IPS DF 6.9 (cell line): ENCODE measurements around the gene MATR3.

Experiments used
- DNase-seq: peaks from one replicate; pipeline ENCODE4 v3.0.0-alpha.2; 2013; ENCODE audit warnings: low read depth, low spot score
- H3K27ac ChIP-seq: one replicate; pipeline ENCODE4 v1.5.1; 2013; ENCODE audit warnings: low read length, control low read depth
- H3K27me3 ChIP-seq: 2 replicates; pipeline ENCODE4 v1.6.1; 2013; ENCODE audit warnings: mild to moderate bottlenecking, low read length; ENCODE audit not compliant: control insufficient read depth, insufficient read depth
- H3K36me3 ChIP-seq: 2 replicates; pipeline ENCODE4 v1.6.1; 2013; ENCODE audit warnings: low read length; ENCODE audit not compliant: control insufficient read depth, insufficient read depth
- H3K4me1 ChIP-seq: 2 replicates; pipeline ENCODE4 v1.6.1; 2013; ENCODE audit warnings: low read length; ENCODE audit not compliant: control insufficient read depth, insufficient read depth
- H3K4me3 ChIP-seq: 2 replicates; pipeline ENCODE4 v1.5.1; 2013; ENCODE audit warnings: mild to moderate bottlenecking, low read length
- H3K9me3 ChIP-seq: 2 replicates; pipeline ENCODE4 v1.6.1; 2013; ENCODE audit warnings: low read length, inconsistent platforms; ENCODE audit not compliant: control insufficient read depth, insufficient read depth
- WGBS: extraction: QIAGEN DNeasy Blood & Tissue Kit; methylation state at CpG from one replicate; pipeline ENCODE4 v1.1.7; 2013; ENCODE audit warnings: mixed read lengths, missing lambda C conversion rate; ENCODE audit not compliant: insufficient read length, insufficient coverage; 5-methylcytosine and 5-hydroxymethylcytosine counted together

MATR3 gene

GRCh38 chr5:139293507-139294373 lies at the start of gene MATR3:
TSS of gene MATR3 (plus strand) at chr5:139293740. CDS start at chr5:139307416, 13,676 bp downstream.
- Histone ChIP-seq H3K36me3 (0 out of 2 replicates have a peak, but pooled peaks cover 3% of the 10 kb centered on the region), H3K9me3 (no peaks in the 10 kb centered on the region), H3K4me3 (peak within 1 kb of the TSS; percentile 91), H3K27ac (no peak within 1 kb of the TSS), H3K4me1 (no peaks in the 10 kb centered on the region; the same call in 1 of the 2 replicates), H3K27me3 (no peaks in the 10 kb centered on the region)
- WGBS = no CpG with 5 or more reads among the region's 88 CpGs
- DNase-seq = peak; percentile 91

- Histone ChIP-seq H3K27ac (no peak overlapping the region), H3K36me3 (no peaks in the 10 kb centered on the region), H3K4me3 (no peak overlapping the region)
Measured at GRCh38 chr5:139245637-139246339, 47.8 kb upstream of the MATR3 start.

GRCh38 chr5:139246394-139246793 lies 47.1 kb upstream of the MATR3 start:
- Histone ChIP-seq H3K27ac (no peak overlapping the region), H3K27me3 (no peaks in the 10 kb centered on the region), H3K9me3 (no peaks in the 10 kb centered on the region), H3K4me3 (no peak overlapping the region), H3K4me1 (no peaks in the 10 kb centered on the region; the same call in 1 of the 2 replicates), H3K36me3 (no peaks in the 10 kb centered on the region)
- WGBS = no CpG with 5 or more reads among the region's 4 CpGs
- DNase-seq = no peak

More at GRCh38 chr5:139245637-139246339, 47.8 kb upstream of the MATR3 start:
- Histone ChIP-seq H3K9me3 (no peaks in the 10 kb centered on the region), H3K4me1 (no peaks in the 10 kb centered on the region), H3K27me3 (no peaks in the 10 kb centered on the region)
- DNase-seq = no peak

- H3K9me3 ChIP-seq = no peaks in the 10 kb centered on the region
- DNase-seq = no peak
- no CpG with 5 or more reads among the region's 3 CpGs for WGBS
- no peak overlapping the region for H3K4me3 ChIP-seq
- H3K4me1 ChIP-seq = no peaks in the 10 kb centered on the region; the same call in 1 of the 2 replicates
- H3K27ac ChIP-seq = no peak overlapping the region
- H3K36me3 ChIP-seq = no peaks in the 10 kb centered on the region
- H3K27me3 ChIP-seq = no peaks in the 10 kb centered on the region
Measured at GRCh38 chr5:139248826-139249453, 44.6 kb upstream of the MATR3 start.

GRCh38 chr5:139251281-139251687 lies 42.3 kb upstream of the MATR3 start:
- Histone ChIP-seq H3K9me3 (no peaks in the 10 kb centered on the region), H3K4me1 (no peaks in the 10 kb centered on the region; the same call in 1 of the 2 replicates), H3K27me3 (no peaks in the 10 kb centered on the region), H3K4me3 (no peak overlapping the region), H3K27ac (no peak overlapping the region), H3K36me3 (no peaks in the 10 kb centered on the region)
- no CpG with 5 or more reads among the region's 3 CpGs for WGBS
- DNase-seq = no peak

GRCh38 chr5:139251695-139252288 lies 41.7 kb upstream of the MATR3 start:
- H3K4me1 ChIP-seq = no peaks in the 10 kb centered on the region; the same call in 1 of the 2 replicates
- H3K27me3 ChIP-seq = no peaks in the 10 kb centered on the region
- WGBS = no CpG with 5 or more reads among the region's 4 CpGs
- H3K27ac ChIP-seq = no peak overlapping the region
- DNase-seq = no peak
- H3K36me3 ChIP-seq = no peaks in the 10 kb centered on the region
- H3K4me3 ChIP-seq = no peak overlapping the region
- H3K9me3 ChIP-seq = no peaks in the 10 kb centered on the region

GRCh38 chr5:139253115-139253514 lies 40.4 kb upstream of the MATR3 start:
- no peak overlapping the region for H3K27ac ChIP-seq
- DNase-seq = no peak
- no peaks in the 10 kb centered on the region for H3K36me3 ChIP-seq
- H3K27me3 ChIP-seq = no peaks in the 10 kb centered on the region
- H3K9me3 ChIP-seq = no peaks in the 10 kb centered on the region
- WGBS = 100% methylated on average over 1 of the region's 3 CpGs
- no peaks in the 10 kb centered on the region; the same call in 1 of the 2 replicates for H3K4me1 ChIP-seq
- no peak overlapping the region for H3K4me3 ChIP-seq

- Histone ChIP-seq H3K4me3 (no peak overlapping the region), H3K27me3 (no peaks in the 10 kb centered on the region), H3K36me3 (no peaks in the 10 kb centered on the region), H3K9me3 (no peaks in the 10 kb centered on the region), H3K27ac (no peak overlapping the region), H3K4me1 (no peaks in the 10 kb centered on the region)
- no CpG with 5 or more reads among the region's 5 CpGs for WGBS
- no peak for DNase-seq
Measured at GRCh38 chr5:139256820-139257219, 36.7 kb upstream of the MATR3 start.

GRCh38 chr5:139262059-139262741 lies 31.3 kb upstream of the MATR3 start:
- no peak for DNase-seq
- H3K9me3 ChIP-seq = no peaks in the 10 kb centered on the region
- H3K36me3 ChIP-seq = no peaks in the 10 kb centered on the region
- 100% methylated on average over 1 of the region's 6 CpGs for WGBS
- H3K27ac ChIP-seq = no peak overlapping the region
- H3K4me3 ChIP-seq = no peak overlapping the region
- H3K27me3 ChIP-seq = no peaks in the 10 kb centered on the region
- no peaks in the 10 kb centered on the region for H3K4me1 ChIP-seq
